GM12872 (cell line): Measurements from ENCODE around the gene NF2.

ENCODE experiments used
- TF ChIP-seq, protein P1 (sequence below): IDR thresholded peaks from 3 replicates; pipeline ENCODE4 v1.5.1; 2011; ENCODE audit warnings: low read depth, mild to moderate bottlenecking, low read length, moderate library complexity; ENCODE audit not compliant: insufficient read depth

The NF2 gene

DNA sequence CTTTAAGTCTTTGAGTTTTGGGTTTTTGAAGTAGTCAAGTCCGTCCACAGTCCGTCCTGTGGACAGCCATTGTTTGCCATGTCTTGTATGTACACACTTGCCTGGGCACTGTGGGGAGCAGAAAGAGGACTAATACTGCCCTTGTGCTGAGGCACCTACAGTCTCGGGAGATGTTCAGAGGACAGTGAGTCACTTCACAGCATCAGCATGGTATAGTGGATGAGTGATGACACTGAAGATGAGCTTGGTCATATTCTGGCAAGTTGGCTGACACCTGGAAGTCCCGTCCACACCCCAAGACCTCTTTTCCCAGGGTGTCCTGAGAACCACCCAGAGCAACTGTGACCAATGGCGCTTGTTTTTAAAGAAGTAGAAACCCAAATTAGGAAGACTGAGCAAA, 29.2 kb downstream of the NF2 start:
- TF ChIP-seq, protein P1, sequence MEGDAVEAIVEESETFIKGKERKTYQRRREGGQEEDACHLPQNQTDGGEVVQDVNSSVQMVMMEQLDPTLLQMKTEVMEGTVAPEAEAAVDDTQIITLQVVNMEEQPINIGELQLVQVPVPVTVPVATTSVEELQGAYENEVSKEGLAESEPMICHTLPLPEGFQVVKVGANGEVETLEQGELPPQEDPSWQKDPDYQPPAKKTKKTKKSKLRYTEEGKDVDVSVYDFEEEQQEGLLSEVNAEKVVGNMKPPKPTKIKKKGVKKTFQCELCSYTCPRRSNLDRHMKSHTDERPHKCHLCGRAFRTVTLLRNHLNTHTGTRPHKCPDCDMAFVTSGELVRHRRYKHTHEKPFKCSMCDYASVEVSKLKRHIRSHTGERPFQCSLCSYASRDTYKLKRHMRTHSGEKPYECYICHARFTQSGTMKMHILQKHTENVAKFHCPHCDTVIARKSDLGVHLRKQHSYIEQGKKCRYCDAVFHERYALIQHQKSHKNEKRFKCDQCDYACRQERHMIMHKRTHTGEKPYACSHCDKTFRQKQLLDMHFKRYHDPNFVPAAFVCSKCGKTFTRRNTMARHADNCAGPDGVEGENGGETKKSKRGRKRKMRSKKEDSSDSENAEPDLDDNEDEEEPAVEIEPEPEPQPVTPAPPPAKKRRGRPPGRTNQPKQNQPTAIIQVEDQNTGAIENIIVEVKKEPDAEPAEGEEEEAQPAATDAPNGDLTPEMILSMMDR: no peak

DNA sequence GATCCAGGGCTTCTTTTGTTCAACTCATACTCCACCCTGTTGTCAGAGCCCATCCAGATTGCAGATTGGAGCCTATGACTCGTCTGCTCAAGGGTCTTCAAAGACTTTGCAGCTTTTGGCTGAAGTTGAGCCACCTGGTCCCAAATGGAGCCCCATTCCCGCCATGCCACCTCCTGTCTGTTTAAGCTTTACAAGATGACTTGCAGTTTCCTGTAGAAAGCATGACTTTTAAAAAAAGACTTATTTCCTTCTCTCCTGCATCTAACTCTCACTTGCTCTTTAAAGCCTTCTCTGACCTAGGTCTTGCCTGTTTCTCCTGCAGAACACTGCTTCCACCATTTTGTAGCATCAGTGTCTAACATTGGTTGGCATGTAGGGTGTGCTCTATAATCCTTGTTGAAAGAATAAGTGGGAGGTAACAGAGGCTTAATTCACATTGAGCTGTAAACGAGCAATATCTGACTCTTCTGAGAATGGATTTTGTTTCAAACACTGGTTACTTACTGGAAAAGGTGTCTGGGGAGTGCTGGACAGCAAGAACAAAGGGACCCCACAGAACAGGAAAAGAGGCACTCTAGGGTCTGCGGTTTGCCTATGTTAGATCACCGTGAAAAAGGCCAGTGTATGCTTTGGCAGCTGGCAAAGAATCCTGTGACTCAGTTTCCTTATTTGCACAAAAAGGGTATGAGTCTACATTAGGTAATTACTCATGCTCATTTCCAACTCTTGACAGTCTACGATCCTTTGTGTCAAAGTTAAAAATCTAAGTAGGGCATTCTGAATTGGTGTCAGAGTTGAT, 30.3 kb downstream of the NF2 start:
- TF ChIP-seq, protein P1: no peak

GRCh38 chr22:29634847-29635246, 31.4 kb downstream of the NF2 start:
- TF ChIP-seq, protein P1: no peak

- TF ChIP-seq, protein P1: peak; percentile 79
Measured at GRCh38 chr22:29635734-29636357, 32.4 kb downstream of the NF2 start.

DNA sequence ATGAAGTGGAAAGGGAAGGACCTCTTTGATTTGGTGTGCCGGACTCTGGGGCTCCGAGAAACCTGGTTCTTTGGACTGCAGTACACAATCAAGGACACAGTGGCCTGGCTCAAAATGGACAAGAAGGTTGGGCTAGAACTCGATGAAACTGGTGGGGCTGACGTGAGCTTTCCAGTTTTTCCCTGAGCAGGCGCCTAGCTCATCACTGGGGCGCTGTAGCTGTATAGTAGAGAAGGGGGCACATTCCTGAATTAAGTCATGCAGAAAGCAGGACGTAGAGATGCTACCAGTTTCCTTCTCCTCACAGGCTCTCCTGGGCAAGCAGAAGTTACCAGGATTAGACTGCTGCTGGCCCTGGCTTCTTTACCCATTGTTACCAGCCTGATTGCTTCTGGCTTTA, 33.3 kb downstream of the NF2 start:
- TF ChIP-seq, protein P1: no peak

DNA sequence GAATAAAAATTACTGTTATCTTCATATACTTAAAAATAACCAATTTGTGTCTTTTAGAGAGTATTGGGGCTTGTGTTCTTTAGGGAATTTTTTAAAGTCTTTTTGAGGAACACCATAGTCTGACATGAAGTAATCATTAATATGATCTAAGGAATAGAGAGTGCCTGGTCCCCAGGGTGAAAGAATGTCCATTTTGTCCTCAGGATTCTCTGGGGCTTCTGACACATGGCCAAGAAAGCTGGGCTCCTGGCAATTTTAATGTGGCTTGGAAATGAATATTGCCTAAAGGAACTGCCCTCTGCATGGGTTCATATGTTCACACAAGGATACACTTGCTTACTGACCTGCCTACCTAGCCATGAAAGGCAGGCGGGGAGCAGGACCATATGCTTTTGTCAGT, 33.7 kb downstream of the NF2 start:
- TF ChIP-seq, protein P1: no peak

GRCh38 chr22:29638678-29639077, 35.2 kb downstream of the NF2 start:
- TF ChIP-seq, protein P1: no peak
